GM12872 (cell line): ENCODE data around the gene IL1R2.

Source experiments
- TF ChIP-seq, protein P1 (sequence below): IDR thresholded peaks from 3 replicates; pipeline ENCODE4 v1.5.1; 2011; ENCODE audit warnings: low read depth, mild to moderate bottlenecking, low read length, moderate library complexity; ENCODE audit not compliant: insufficient read depth

Gene IL1R2

GRCh38 chr2:102025583-102026267, 34.0 kb downstream of the IL1R2 start:
- TF ChIP-seq, protein P1, sequence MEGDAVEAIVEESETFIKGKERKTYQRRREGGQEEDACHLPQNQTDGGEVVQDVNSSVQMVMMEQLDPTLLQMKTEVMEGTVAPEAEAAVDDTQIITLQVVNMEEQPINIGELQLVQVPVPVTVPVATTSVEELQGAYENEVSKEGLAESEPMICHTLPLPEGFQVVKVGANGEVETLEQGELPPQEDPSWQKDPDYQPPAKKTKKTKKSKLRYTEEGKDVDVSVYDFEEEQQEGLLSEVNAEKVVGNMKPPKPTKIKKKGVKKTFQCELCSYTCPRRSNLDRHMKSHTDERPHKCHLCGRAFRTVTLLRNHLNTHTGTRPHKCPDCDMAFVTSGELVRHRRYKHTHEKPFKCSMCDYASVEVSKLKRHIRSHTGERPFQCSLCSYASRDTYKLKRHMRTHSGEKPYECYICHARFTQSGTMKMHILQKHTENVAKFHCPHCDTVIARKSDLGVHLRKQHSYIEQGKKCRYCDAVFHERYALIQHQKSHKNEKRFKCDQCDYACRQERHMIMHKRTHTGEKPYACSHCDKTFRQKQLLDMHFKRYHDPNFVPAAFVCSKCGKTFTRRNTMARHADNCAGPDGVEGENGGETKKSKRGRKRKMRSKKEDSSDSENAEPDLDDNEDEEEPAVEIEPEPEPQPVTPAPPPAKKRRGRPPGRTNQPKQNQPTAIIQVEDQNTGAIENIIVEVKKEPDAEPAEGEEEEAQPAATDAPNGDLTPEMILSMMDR = no peak

- TF ChIP-seq, protein P1 = no peak
These were observed 35.5 kb downstream of the IL1R2 start for GRCh38 chr2:102027036-102027980.

DNA sequence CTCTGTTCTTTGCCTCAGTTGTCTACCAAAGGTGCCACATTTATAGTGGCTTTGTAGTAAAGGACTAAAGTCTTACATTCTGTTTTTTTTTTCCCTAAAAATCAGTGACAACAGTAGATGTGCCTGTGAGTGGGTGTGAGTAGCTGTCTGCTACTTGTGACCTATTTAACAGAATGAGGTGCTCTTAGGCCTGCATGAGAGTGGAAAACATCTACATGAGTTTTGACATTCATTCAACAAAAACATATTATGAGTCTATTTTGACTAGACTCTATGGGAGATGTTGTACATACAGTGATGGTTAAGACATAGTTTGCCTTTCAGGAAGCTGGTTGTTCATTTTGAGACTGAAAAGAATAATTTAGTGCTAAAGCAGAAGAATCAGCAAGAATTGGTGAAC, 36.7 kb downstream of the IL1R2 start:
- TF ChIP-seq, protein P1 = no peak

DNA sequence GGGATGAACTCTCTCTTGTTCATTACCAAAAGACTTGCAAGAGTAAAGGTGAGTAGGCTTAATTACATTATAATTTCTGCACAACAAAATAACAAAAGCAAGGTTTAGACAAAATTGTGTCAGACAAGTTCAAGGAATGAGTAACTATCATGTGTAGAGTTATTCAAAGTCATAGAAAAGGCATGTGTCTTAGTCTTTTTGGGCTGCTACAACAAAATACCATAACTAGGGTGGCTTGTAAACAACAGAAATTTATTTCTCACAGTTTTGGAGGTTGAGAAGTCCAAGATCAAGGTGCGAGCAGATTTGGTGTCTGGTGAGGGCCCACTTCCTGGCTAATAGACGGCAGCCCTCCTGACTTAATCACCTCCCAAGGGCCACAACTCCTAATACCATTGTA, 37.6 kb downstream of the IL1R2 start:
- TF ChIP-seq, protein P1 = no peak

DNA sequence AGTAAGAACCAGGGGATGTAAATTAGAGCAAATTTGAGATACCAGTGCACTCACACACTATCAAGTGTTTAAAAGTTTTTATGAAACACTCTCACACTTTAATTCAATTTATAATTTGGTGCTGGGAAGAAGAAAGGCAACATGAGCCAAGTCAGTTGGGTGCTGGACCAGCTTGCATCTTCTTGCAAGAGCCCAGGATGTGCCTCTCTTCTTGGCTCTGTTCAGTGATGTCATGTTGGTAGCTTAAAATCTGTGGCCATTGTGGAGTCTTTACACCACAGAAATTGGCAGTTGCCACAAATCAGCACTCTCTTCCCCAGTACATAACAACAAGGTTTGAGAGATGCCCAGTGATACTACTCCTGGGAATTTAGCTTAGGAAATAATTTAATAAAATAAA, 38.2 kb downstream of the IL1R2 start:
- TF ChIP-seq, protein P1 = no peak

DNA sequence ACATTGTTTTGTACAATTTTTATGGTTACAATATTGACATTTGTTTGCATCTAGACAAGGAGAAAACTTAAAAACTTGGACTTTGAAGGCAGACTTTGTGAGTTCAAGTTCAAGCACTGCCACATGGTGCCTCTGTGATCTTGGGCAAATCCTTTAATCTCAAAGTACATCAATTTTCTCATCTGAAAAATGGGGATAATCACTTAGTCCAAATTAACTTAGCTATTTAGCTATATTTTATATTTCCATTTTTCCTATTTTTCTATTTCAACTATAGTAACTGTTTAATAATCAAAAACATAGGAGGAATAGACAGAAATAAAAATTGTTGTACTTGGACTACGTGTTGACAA, 38.7 kb downstream of the IL1R2 start:
- TF ChIP-seq, protein P1 = no peak

- TF ChIP-seq, protein P1 = no peak
These were observed 39.2 kb downstream of the IL1R2 start for GRCh38 chr2:102030855-102031527.
